ENCODE measurements around the gene KCNIP1. TPM values are rescaled to one million over a fixed set of nuclear protein-coding genes. Genes with fewer than 3 reads are reported as not detected.

KCNIP1 gene
- total and polyA plus RNA-seq, 4 donors = 31.2 to 165 (median 111) TPM

GRCh38 chr5:170470808-170471404 lies 32.9 kb upstream of the KCNIP1 start:
- H3K27ac ChIP-seq (ENCODE audit: low read depth, low read length) = no peak overlapping the region
- DNase-seq (ENCODE audit: low read depth in 4 of 6, low spot score in 6 of 6) = no peak
- H3K9me3 ChIP-seq (ENCODE audit: control insufficient read depth, insufficient read depth, low read length) = no peaks in the 10 kb centered on the region
- H3K27me3 ChIP-seq (ENCODE audit: control insufficient read depth, insufficient read depth, low read length) = no peaks in the 10 kb centered on the region
- H3K36me3 ChIP-seq (ENCODE audit: control insufficient read depth, insufficient read depth, low read length) = no peaks in the 10 kb centered on the region
- H3K4me3 ChIP-seq (ENCODE audit: low read depth, low read length) = no peak overlapping the region
- H3K4me1 ChIP-seq (ENCODE audit: control insufficient read depth, insufficient read depth, low read length) = peaks cover 6% of the 10 kb centered on the region
- WGBS (ENCODE audit: insufficient coverage) = 91% methylated on average over 2 of the region's 8 CpGs

GRCh38 chr5:170471551-170472178 lies 32.2 kb upstream of the KCNIP1 start:
- Histone ChIP-seq H3K4me1 (ENCODE audit: control insufficient read depth, insufficient read depth, low read length) (peaks cover 6% of the 10 kb centered on the region), H3K9me3 (ENCODE audit: control insufficient read depth, insufficient read depth, low read length) (no peaks in the 10 kb centered on the region), H3K36me3 (ENCODE audit: control insufficient read depth, insufficient read depth, low read length) (no peaks in the 10 kb centered on the region), H3K27ac (ENCODE audit: low read depth, low read length) (no peak overlapping the region), H3K27me3 (ENCODE audit: control insufficient read depth, insufficient read depth, low read length) (no peaks in the 10 kb centered on the region), H3K4me3 (ENCODE audit: low read depth, low read length) (no peak overlapping the region)
- no peak for DNase-seq (ENCODE audit: low read depth in 4 of 6, low spot score in 6 of 6)
- 66% methylated on average over 4 of the region's 8 CpGs for WGBS (ENCODE audit: insufficient coverage)

GRCh38 chr5:170473642-170474041 lies 30.2 kb upstream of the KCNIP1 start:
- 56% methylated on average over 1 of the region's 5 CpGs for WGBS (ENCODE audit: insufficient coverage)

GRCh38 chr5:170474489-170475274 lies 29.1 kb upstream of the KCNIP1 start:
- WGBS (ENCODE audit: insufficient coverage) = 98% methylated on average over 10 of the region's 12 CpGs
- Histone ChIP-seq H3K4me3 (ENCODE audit: low read depth, low read length) (no peak overlapping the region), H3K36me3 (ENCODE audit: control insufficient read depth, insufficient read depth, low read length) (no peaks in the 10 kb centered on the region), H3K9me3 (ENCODE audit: control insufficient read depth, insufficient read depth, low read length) (no peaks in the 10 kb centered on the region), H3K4me1 (ENCODE audit: control insufficient read depth, insufficient read depth, low read length) (peaks cover 6% of the 10 kb centered on the region), H3K27me3 (ENCODE audit: control insufficient read depth, insufficient read depth, low read length) (no peaks in the 10 kb centered on the region), H3K27ac (ENCODE audit: low read depth, low read length) (no peak overlapping the region)
- DNase-seq (ENCODE audit: low read depth in 4 of 6, low spot score in 6 of 6) = no peak

More at GRCh38 chr5:170473642-170474041, 30.2 kb upstream of the KCNIP1 start:
- Histone ChIP-seq H3K27ac (ENCODE audit: low read depth, low read length) (no peak overlapping the region), H3K4me3 (ENCODE audit: low read depth, low read length) (no peak overlapping the region), H3K4me1 (ENCODE audit: control insufficient read depth, insufficient read depth, low read length) (peaks cover 6% of the 10 kb centered on the region), H3K36me3 (ENCODE audit: control insufficient read depth, insufficient read depth, low read length) (no peaks in the 10 kb centered on the region), H3K9me3 (ENCODE audit: control insufficient read depth, insufficient read depth, low read length) (no peaks in the 10 kb centered on the region), H3K27me3 (ENCODE audit: control insufficient read depth, insufficient read depth, low read length) (no peaks in the 10 kb centered on the region)
- no peak for DNase-seq (ENCODE audit: low read depth in 4 of 6, low spot score in 6 of 6)

GRCh38 chr5:170475294-170476000 lies 28.4 kb upstream of the KCNIP1 start:
- Histone ChIP-seq H3K4me1 (ENCODE audit: control insufficient read depth, insufficient read depth, low read length) (peaks cover 8% of the 10 kb centered on the region), H3K36me3 (ENCODE audit: control insufficient read depth, insufficient read depth, low read length) (no peaks in the 10 kb centered on the region), H3K27ac (ENCODE audit: low read depth, low read length) (no peak overlapping the region), H3K4me3 (ENCODE audit: low read depth, low read length) (no peak overlapping the region), H3K9me3 (ENCODE audit: control insufficient read depth, insufficient read depth, low read length) (no peaks in the 10 kb centered on the region), H3K27me3 (ENCODE audit: control insufficient read depth, insufficient read depth, low read length) (no peaks in the 10 kb centered on the region)
- WGBS (ENCODE audit: insufficient coverage) = 56% methylated on average over 4 of the region's 6 CpGs
- DNase-seq (ENCODE audit: low read depth in 4 of 6, low spot score in 6 of 6) = no peak

GRCh38 chr5:170476704-170477103 lies 27.1 kb upstream of the KCNIP1 start:
- H3K4me1 ChIP-seq (ENCODE audit: control insufficient read depth, insufficient read depth, low read length) = peaks cover 6% of the 10 kb centered on the region
- no peaks in the 10 kb centered on the region for H3K9me3 ChIP-seq (ENCODE audit: control insufficient read depth, insufficient read depth, low read length)
- no CpG with 5 or more reads among the region's 3 CpGs for WGBS (ENCODE audit: insufficient coverage)
- no peaks in the 10 kb centered on the region for H3K36me3 ChIP-seq (ENCODE audit: control insufficient read depth, insufficient read depth, low read length)
- peak in 1 of 6 donors; percentile 56 for DNase-seq (ENCODE audit: low read depth in 4 of 6, low spot score in 6 of 6)
- H3K27ac ChIP-seq (ENCODE audit: low read depth, low read length) = no peak overlapping the region
- no peak overlapping the region for H3K4me3 ChIP-seq (ENCODE audit: low read depth, low read length)
- no peaks in the 10 kb centered on the region for H3K27me3 ChIP-seq (ENCODE audit: control insufficient read depth, insufficient read depth, low read length)

- H3K4me1 ChIP-seq (ENCODE audit: control insufficient read depth, insufficient read depth, low read length) = peaks cover 4% of the 10 kb centered on the region
- H3K27me3 ChIP-seq (ENCODE audit: control insufficient read depth, insufficient read depth, low read length) = no peaks in the 10 kb centered on the region
- no peak overlapping the region for H3K27ac ChIP-seq (ENCODE audit: low read depth, low read length)
- H3K36me3 ChIP-seq (ENCODE audit: control insufficient read depth, insufficient read depth, low read length) = no peaks in the 10 kb centered on the region
- no peak overlapping the region for H3K4me3 ChIP-seq (ENCODE audit: low read depth, low read length)
- no CpG with 5 or more reads among the region's 1 CpG for whole genome bisulfite sequencing (ENCODE audit: insufficient coverage)
- no peak for DNase-seq (ENCODE audit: low read depth in 4 of 6, low spot score in 6 of 6)
- no peaks in the 10 kb centered on the region for H3K9me3 ChIP-seq (ENCODE audit: control insufficient read depth, insufficient read depth, low read length)
Measured at GRCh38 chr5:170477906-170478305, 25.9 kb upstream of the KCNIP1 start.

GRCh38 chr5:170478306-170478705 lies 25.5 kb upstream of the KCNIP1 start:
- H3K4me1 ChIP-seq (ENCODE audit: control insufficient read depth, insufficient read depth, low read length) = peaks cover 4% of the 10 kb centered on the region
- H3K27me3 ChIP-seq (ENCODE audit: control insufficient read depth, insufficient read depth, low read length) = no peaks in the 10 kb centered on the region
- DNase-seq (ENCODE audit: low read depth in 4 of 6, low spot score in 6 of 6) = no peak
- no peak overlapping the region for H3K4me3 ChIP-seq (ENCODE audit: low read depth, low read length)
- WGBS (ENCODE audit: insufficient coverage) = 61% methylated on average over 4 of the region's 6 CpGs
- H3K27ac ChIP-seq (ENCODE audit: low read depth, low read length) = no peak overlapping the region
- H3K9me3 ChIP-seq (ENCODE audit: control insufficient read depth, insufficient read depth, low read length) = no peaks in the 10 kb centered on the region
- no peaks in the 10 kb centered on the region for H3K36me3 ChIP-seq (ENCODE audit: control insufficient read depth, insufficient read depth, low read length)

GRCh38 chr5:170479484-170479883 lies 24.3 kb upstream of the KCNIP1 start:
- Histone ChIP-seq H3K27ac (ENCODE audit: low read depth, low read length) (no peak overlapping the region), H3K27me3 (ENCODE audit: control insufficient read depth, insufficient read depth, low read length) (no peaks in the 10 kb centered on the region), H3K36me3 (ENCODE audit: control insufficient read depth, insufficient read depth, low read length) (no peaks in the 10 kb centered on the region), H3K4me1 (ENCODE audit: control insufficient read depth, insufficient read depth, low read length) (peaks cover 9% of the 10 kb centered on the region), H3K4me3 (ENCODE audit: low read depth, low read length) (no peak overlapping the region), H3K9me3 (ENCODE audit: control insufficient read depth, insufficient read depth, low read length) (no peaks in the 10 kb centered on the region)
- peak in 1 of 6 donors; percentile 25 for DNase-seq (ENCODE audit: low read depth in 4 of 6, low spot score in 6 of 6)
- WGBS (ENCODE audit: insufficient coverage) = no CpG with 5 or more reads among the region's 4 CpGs
